ENCODE measurements around the gene PPP6R2. TPM values are rescaled to one million over a fixed set of nuclear protein-coding genes. Genes with fewer than 3 reads are reported as not detected.

The PPP6R2 gene
- total and polyA plus RNA-seq, 2 of the 4 experiments (the other 2 are of a cell fraction): 49.2 to 51.6 TPM

DNA sequence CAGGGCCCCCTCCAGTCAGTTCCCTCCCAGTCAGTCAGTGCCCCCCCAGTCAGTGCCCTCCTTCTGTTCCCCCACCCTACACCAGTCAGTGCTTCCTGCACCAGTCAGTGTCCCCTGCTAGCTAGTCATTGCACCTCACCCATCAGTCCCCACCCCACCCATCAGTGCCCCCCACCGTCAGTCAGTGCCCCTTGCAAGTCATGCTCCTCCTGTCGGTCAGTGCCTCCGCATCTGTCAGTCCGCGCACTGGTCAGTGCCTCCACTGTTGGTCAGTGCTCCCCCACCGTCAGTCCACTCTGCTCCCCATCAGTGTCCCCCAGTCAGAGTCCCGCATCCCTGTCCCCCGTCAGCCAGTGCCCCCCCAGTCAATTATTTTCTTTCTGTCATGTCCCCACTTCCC, 3.3 kb downstream of the PPP6R2 start:
- H2BK5ac ChIP-seq (ENCODE audit: low read depth, low read length, poor library complexity, severe bottlenecking): no peak overlapping the region
- no peak overlapping the region for H4K91ac ChIP-seq (ENCODE audit: insufficient read depth, low read depth, low read length)
- no peak overlapping the region for H4K8ac ChIP-seq (ENCODE audit: low read depth in 2 of 2, low read length in 2 of 2)
- no peak overlapping the region for H2BK120ac ChIP-seq (ENCODE audit: low read depth, low read length)
- no peak overlapping the region for H3K56ac ChIP-seq (ENCODE audit: extremely low read depth, insufficient read depth, low read length)
- H3K79me1 ChIP-seq (ENCODE audit: low read depth in 1 of 2, low read length in 2 of 2): peaks cover 12 to 39% of the 10 kb centered on the region in 2 experiments
- in situ Hi-C loops (cut with MboI; ENCODE audit: low sequenced_read_pairs): no loop called here
- peaks cover 34% of the 10 kb centered on the region for H4K20me1 ChIP-seq (ENCODE audit: insufficient read depth, low read length)
- peaks cover 16% of the 10 kb centered on the region for H3K9me1 ChIP-seq (ENCODE audit: insufficient read depth, low read length)
- DNase-seq (no peak), ATAC-seq (ENCODE audit: low read depth) (no peak)
- H3K9ac ChIP-seq (ENCODE audit: low read depth, low read length): no peak overlapping the region
- no peak overlapping the region for H3K18ac ChIP-seq (ENCODE audit: low read depth, low read length)
- no peak overlapping the region for H3K14ac ChIP-seq (replicated peaks; ENCODE audit: low read depth, low read length)
- H3K27me3 ChIP-seq (ENCODE audit: control insufficient read depth, insufficient read depth, low read length): no peaks in the 10 kb centered on the region
- no peak overlapping the region for H4K5ac ChIP-seq (ENCODE audit: low read depth, low read length)
- dilution Hi-C loops (cut with HindIII; ENCODE audit: low sequenced_read_pairs, unreplicated experiment): no loop called here
- no peak overlapping the region for H3K4me3 ChIP-seq (ENCODE audit: insufficient read depth, low read depth, low read length)
- WGBS, 2 experiments (ENCODE audit: extremely low coverage in 2 of 2, insufficient read length in 1 of 2): 78% methylated on average over 6 of the region's 8 CpGs; no CpG with 5 or more reads in 1 of the 2 experiments
- H2BK20ac ChIP-seq (ENCODE audit: low read depth, low read length): no peak overlapping the region
- ChIA-PET POLR2A (ENCODE audit: unreplicated experiment) (no interaction called here), CTCF (no interaction called here)
- H2AK5ac ChIP-seq (ENCODE audit: low read depth, low read length): no peak overlapping the region
- H2BK15ac ChIP-seq (ENCODE audit: low read depth, low read length): no peak overlapping the region
- H3K27ac ChIP-seq (ENCODE audit: insufficient read depth, low read length): no peak overlapping the region
- BruUV-seq (replicated peaks): no TSS peak
- no peak overlapping the region for H2AK9ac ChIP-seq (replicated peaks; ENCODE audit: low read depth, low read length, poor library complexity)
- no peak overlapping the region for H3K4me2 ChIP-seq (ENCODE audit: low read depth, low read length)
- TF ChIP-seq SMC3 (IDR thresholded peaks at IDR 0.05; ENCODE audit: low read depth, low read length): no peak
- TF ChIP-seq RCOR1 (IDR thresholded peaks at IDR 0.05; ENCODE audit: insufficient replicate concordance, low read length): no peak
- no peak for TF ChIP-seq NFE2L2 (IDR thresholded peaks at IDR 0.05; ENCODE audit: low read depth, low read length)
- TF ChIP-seq CEBPB (IDR thresholded peaks at IDR 0.05; ENCODE audit: low read depth, low read length): no peak
- no peak for TF ChIP-seq FOS (IDR thresholded peaks at IDR 0.05; ENCODE audit: low read depth, low read length)
- H3K9me3 ChIP-seq (ENCODE audit: control insufficient read depth, insufficient read depth, low read length): no peaks in the 10 kb centered on the region
- H2AFZ ChIP-seq (replicated peaks; ENCODE audit: low read length, poor library complexity): no peak overlapping the region
- intact Hi-C loops (cut with micrococcal nuclease): no loop called here
- H3K36me3 ChIP-seq (ENCODE audit: control insufficient read depth, insufficient read depth, low read length): peaks cover 8% of the 10 kb centered on the region
- H3K4me1 ChIP-seq (ENCODE audit: control insufficient read depth, insufficient read depth, low read length): peaks cover 5% of the 10 kb centered on the region; the same call in 1 of the 2 replicates
- no peak overlapping the region for H3K4ac ChIP-seq (ENCODE audit: low read depth, low read length)
- H3K23ac ChIP-seq (ENCODE audit: low read depth, low read length): no peak overlapping the region
